Superior temporal gyrus (tissue), 1 donor: ENCODE measurements around the gene HPGDS.
"Not testable (repeated sequence)": the region's sequence is repeated elsewhere in the genome, so short reads cannot be mapped to it uniquely, and the experiment has no call there.

Experiments used
- DNase-seq: peaks from one replicate; pipeline ENCODE4 v3.0.0-alpha.2; 2016; ENCODE audit errors: extremely low spot score

The HPGDS gene

GRCh38 chr4:94342694-94343093 is at the start of gene HPGDS:
Gene HPGDS (minus strand): TSS chr4:94342836. CDS start chr4:94334629, 8,207 bp downstream.
- no peak for DNase-seq

- no peak for DNase-seq
Measured at GRCh38 chr4:94390804-94391410, 48.3 kb upstream of the HPGDS start.

GRCh38 chr4:94389595-94390267 is 47.1 kb upstream of the HPGDS start:
- DNase-seq, result no peak

DNA sequence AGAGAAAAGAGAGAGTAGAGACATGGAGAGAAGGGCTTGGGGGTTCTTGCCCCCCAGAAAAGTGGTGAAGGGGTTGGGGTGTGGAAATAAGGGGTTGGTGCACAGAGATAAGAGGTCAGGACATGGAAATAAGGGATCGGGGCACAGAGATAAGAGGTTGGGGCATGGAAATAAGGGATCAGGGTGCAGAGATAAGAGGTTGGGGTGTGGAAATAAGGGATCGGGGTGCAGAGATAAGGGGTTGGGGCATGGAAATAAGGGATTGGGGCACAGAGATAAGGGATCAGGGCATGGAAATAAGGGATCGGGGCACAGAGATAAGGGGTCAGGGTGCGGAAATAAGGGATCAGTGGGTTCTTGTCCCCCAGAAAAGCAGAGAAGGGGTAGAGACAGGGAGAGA is 45.3 kb upstream of the HPGDS start:
- DNase-seq, result not testable (repeated sequence)

DNA sequence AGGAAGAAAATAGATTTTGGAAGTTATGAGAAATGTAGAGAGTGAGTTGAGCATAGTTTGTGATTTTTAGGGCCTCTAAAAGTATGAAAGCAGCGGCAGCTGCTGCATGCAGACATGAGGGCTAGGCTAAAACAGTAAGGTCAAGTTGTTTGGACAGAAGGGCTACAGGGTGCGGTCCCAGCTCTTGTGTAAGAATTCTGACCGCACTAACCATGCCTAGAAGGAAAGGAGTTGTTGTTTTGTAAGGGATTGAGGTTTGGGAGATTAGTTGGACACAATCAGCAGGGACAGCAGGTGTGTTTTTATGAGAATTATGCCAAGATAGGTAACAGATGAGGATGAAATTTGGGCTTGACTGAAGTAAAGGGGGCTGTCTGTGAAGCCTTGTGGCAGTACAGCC is 42.8 kb upstream of the HPGDS start:
- not testable (repeated sequence) for DNase-seq

- DNase-seq, result not testable (repeated sequence)
Measured at GRCh38 chr4:94382891-94383290, 40.3 kb upstream of the HPGDS start.

- DNase-seq, result no peak
Measured at GRCh38 chr4:94378047-94378446, 35.4 kb upstream of the HPGDS start.

- no peak for DNase-seq
Measured at GRCh38 chr4:94377294-94377693, 34.7 kb upstream of the HPGDS start.

GRCh38 chr4:94375364-94375763 is 32.7 kb upstream of the HPGDS start:
- DNase-seq, result no peak

- DNase-seq, result no peak
Measured at GRCh38 chr4:94373752-94374151, 31.1 kb upstream of the HPGDS start.

GRCh38 chr4:94372991-94373390 is 30.4 kb upstream of the HPGDS start:
- no peak for DNase-seq

- no peak for DNase-seq
Measured at GRCh38 chr4:94372228-94372978, 29.8 kb upstream of the HPGDS start.

GRCh38 chr4:94371290-94371689 is 28.7 kb upstream of the HPGDS start:
- DNase-seq, result no peak

- no peak for DNase-seq
Measured at GRCh38 chr4:94370533-94371254, 28.1 kb upstream of the HPGDS start.

DNA sequence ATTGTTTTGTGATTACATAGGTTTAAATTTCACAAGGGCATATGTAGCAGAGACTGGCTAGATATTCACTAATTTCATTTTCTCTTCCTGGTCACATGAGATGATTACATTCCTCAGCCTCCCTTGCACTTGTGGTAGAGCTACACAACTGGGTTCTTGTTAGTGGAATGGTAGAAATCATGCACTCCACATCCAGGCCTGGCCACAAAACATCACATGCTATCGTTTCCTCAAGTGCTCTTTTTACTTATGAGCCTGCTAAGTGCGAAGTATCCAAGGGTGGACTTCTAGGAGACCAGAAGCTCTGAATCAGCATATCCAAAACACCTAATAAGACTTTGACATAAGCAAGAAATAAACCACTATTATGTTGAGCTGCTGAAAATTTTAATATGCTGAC is 26.4 kb upstream of the HPGDS start:
- no peak for DNase-seq

GRCh38 chr4:94368459-94368858 is 25.8 kb upstream of the HPGDS start:
- no peak for DNase-seq

- DNase-seq, result no peak
Measured at GRCh38 chr4:94365304-94365703, 22.7 kb upstream of the HPGDS start.

- no peak for DNase-seq
Measured at GRCh38 chr4:94364527-94364926, 21.9 kb upstream of the HPGDS start.

GRCh38 chr4:94363136-94363655 is 20.6 kb upstream of the HPGDS start:
- no peak for DNase-seq

DNA sequence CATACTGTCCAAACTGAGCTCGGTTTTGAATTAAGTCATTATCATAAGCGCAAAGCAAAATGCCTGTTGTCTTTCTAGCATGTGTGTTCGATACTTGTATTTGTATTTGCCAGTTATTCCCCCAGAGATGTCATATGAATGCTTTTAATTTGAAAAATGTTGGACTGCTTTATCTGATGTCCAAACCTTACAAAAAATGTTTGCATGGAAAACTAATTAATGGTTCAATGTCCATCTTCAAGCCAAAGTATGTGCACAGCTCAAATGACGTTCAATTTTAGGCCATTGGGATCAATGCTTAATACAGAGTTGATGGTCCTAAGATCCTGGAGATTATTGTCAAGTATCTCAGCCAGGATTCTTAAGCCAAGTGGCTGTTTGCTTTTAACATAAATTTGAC is 17.2 kb upstream of the HPGDS start:
- no peak for DNase-seq

- no peak for DNase-seq
Measured at GRCh38 chr4:94359221-94359620, 16.6 kb upstream of the HPGDS start.

DNA sequence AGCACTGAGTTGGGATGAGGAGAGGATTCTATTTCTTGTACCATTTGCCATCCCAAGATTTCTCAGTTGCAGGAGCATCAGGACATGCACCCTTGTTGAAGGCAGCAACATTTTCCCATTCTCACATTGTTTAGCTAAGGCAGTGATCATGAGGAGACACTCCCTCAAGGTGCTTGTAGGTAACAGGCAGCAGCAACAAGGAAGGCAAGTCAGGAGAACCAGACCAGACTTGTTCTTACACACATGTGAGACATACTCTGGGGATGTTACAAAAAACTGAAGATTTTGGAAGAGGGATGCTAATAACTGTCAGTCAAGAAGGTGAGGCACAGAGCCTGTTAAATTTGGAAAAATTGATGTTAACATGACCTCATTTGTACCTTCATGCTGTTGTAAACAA is 15.5 kb upstream of the HPGDS start:
- DNase-seq, result no peak
